Measurements from ENCODE around the gene P4HB. TPM values are rescaled to one million over a fixed set of nuclear protein-coding genes. Genes with fewer than 3 reads are reported as not detected.
A peak's percentile ranks its signal among the peaks of the same experiment; 100 is the strongest.

Gene P4HB
- total RNA-seq, 6 donors from 2014 or later = 374 to 627 (median 531) TPM

GRCh38 chr17:81809556-81809998 is 50.8 kb downstream of the P4HB start:
- DNase-seq (no peak), ATAC-seq (ENCODE audit: low FRiP score in 2 of 2) (no peak)
- H3K9me3 ChIP-seq = no peaks in the 10 kb centered on the region
- peaks cover under 1 to 7% (median 5%) of the 10 kb centered on the region in 4 donors for H3K4me1 ChIP-seq
- no peaks in the 10 kb centered on the region for H3K36me3 ChIP-seq
- no peak overlapping the region for H3K4me3 ChIP-seq
- H3K27ac ChIP-seq = no peak overlapping the region
- H3K27me3 ChIP-seq = peaks cover 0 to 41% (median 15%) of the 10 kb centered on the region in 4 donors
- WGBS, 2 donors = 59 to 68% methylated on average over 6 of the region's 7 CpGs
- TF ChIP-seq EP300 (IDR thresholded peaks at IDR 0.05) = no peak
- TF ChIP-seq CTCF (IDR thresholded peaks at IDR 0.05) = no peak
- TF ChIP-seq POLR2A (IDR thresholded peaks at IDR 0.05) = no peak
- no peak for TF ChIP-seq POLR2AphosphoS5 (IDR thresholded peaks at IDR 0.05)

DNA sequence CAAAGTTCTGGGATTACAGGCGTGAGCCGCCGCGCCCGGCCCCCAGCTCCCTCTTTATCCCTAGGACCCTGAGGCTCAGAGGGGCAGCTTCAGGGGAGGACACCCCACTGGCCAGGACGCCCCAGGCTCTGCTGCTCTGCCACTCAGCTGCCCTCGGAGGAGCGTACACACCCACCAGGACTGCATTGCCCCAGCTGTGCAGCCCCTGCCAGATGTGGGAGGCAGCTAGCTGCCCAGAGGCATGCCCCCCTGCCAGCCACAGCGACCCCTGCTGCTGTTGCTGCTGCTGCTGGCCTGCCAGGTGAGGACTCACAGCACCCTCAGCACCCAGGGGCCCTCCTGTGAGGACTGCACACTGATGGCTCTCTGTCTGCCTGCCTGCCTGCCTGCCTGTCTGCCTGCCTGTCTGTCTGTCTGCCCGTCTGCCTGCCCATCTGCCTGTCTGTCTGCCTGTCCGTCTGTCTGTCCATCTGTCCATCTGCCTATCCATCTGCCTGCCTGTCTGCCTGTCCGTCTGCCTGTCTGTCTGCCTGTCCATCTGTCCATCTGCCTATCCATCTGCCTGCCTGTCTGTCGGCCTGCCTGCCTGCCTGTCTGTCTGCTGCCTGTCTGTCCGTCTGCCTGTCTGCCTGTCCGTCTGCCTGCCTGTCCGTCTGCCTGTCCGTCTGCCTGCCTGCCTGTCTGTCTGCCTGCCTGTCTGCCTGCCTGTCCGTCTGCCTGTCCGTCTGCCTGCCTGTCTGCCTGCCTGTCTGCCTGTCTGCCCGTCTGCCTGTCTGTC is 51.4 kb downstream of the P4HB start:
- H3K4me3 ChIP-seq = no peak overlapping the region
- TF ChIP-seq CTCF (IDR thresholded peaks at IDR 0.05) (no peak), POLR2AphosphoS5 (IDR thresholded peaks at IDR 0.05) (no peak), EP300 (IDR thresholded peaks at IDR 0.05) (no peak), POLR2A (IDR thresholded peaks at IDR 0.05) (no peak)
- H3K4me1 ChIP-seq = peaks cover 7 to 13% (median 8%) of the 10 kb centered on the region in 4 donors
- no peak overlapping the region for H3K27ac ChIP-seq
- ATAC-seq (ENCODE audit: low FRiP score in 2 of 2) (no peak), DNase-seq (peak in 1 of 2 donors; percentile 77)
- peaks cover 0 to 47% (median 20%) of the 10 kb centered on the region in 4 donors for H3K27me3 ChIP-seq
- no peaks in the 10 kb centered on the region for H3K36me3 ChIP-seq
- 76 to 81% methylated on average over 15 to 20 of the region's 20 CpGs for WGBS, 2 donors
- H3K9me3 ChIP-seq = no peaks in the 10 kb centered on the region

GRCh38 chr17:81807839-81808238 is 52.5 kb downstream of the P4HB start:
- no peak overlapping the region for H3K27ac ChIP-seq
- WGBS, 2 donors = 79% methylated on average over 2 to 5 of the region's 13 CpGs
- peaks cover 0 to 58% (median 30%) of the 10 kb centered on the region in 4 donors for H3K27me3 ChIP-seq
- peaks cover 9 to 24% (median 15%) of the 10 kb centered on the region in 4 donors for H3K4me1 ChIP-seq
- peak in 1 of 2 donors; percentile 71 for DNase-seq
- H3K36me3 ChIP-seq = no peaks in the 10 kb centered on the region
- TF ChIP-seq EP300 (IDR thresholded peaks at IDR 0.05) (no peak), CTCF (IDR thresholded peaks at IDR 0.05) (no peak), POLR2A (IDR thresholded peaks at IDR 0.05) (no peak), POLR2AphosphoS5 (IDR thresholded peaks at IDR 0.05) (no peak)
- no peak overlapping the region for H3K4me3 ChIP-seq
- ATAC-seq (ENCODE audit: low FRiP score in 2 of 2) = no peak
- H3K9me3 ChIP-seq = no peaks in the 10 kb centered on the region

DNA sequence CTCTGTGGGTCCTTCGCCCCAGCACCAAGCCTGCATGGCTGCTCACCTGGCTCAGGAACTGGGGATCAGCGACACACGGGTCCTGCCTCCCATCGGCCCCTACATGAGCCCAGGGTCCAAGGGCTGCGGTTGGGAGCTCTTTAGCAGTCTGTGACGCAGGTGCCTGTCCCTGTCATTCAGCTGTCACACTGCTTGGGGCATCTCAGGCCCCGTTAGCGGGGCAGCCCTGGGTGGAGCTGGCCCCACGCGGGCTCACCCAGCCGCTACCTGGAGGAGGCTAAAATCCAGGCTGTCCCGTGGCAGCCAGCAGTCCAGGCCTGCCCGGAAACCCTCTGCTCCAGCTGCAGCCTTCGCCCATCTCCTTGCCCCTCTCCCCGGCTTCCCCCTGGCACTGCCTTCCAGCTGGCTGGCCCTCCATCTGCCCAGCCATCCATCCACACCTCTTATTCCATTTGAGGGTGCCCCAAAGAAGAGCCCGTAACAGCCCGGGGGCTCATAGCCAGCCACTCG is 53.1 kb downstream of the P4HB start:
- Histone ChIP-seq H3K27ac (no peak overlapping the region), H3K4me3 (no peak overlapping the region), H3K36me3 (no peaks in the 10 kb centered on the region), H3K9me3 (no peaks in the 10 kb centered on the region), H3K27me3 (peaks cover 0 to 64% (median 33%) of the 10 kb centered on the region in 4 donors), H3K4me1 (peaks cover 9 to 24% (median 15%) of the 10 kb centered on the region in 4 donors)
- WGBS, 2 donors = 68 to 71% methylated on average over 6 to 16 of the region's 18 CpGs
- DNase-seq (no peak), ATAC-seq (ENCODE audit: low FRiP score in 2 of 2) (no peak)
- TF ChIP-seq EP300 (IDR thresholded peaks at IDR 0.05) (no peak), POLR2AphosphoS5 (IDR thresholded peaks at IDR 0.05) (no peak), CTCF (IDR thresholded peaks at IDR 0.05) (no peak), POLR2A (IDR thresholded peaks at IDR 0.05) (no peak)

Data from upper lobe of left lung (tissue), 6 donors.